NOMO-1 treated with DMSO at 0.1 percent for 48 hours (cell line): ENCODE data around the gene SKIL.

Source experiments
- DNase-seq: peaks from one replicate; lab custom pipeline; 2025; ENCODE audit not compliant: unreplicated experiment; lab: John Stamatoyannopoulos, UW

Gene SKIL

GRCh38 chr3:170436697-170437096, 79.2 kb downstream of the SKIL start:
- DNase-seq, result no peak

- DNase-seq, result no peak
Measured at GRCh38 chr3:170437176-170437575, 79.7 kb downstream of the SKIL start.

GRCh38 chr3:170437696-170438407, 80.3 kb downstream of the SKIL start:
- no peak for DNase-seq

GRCh38 chr3:170438836-170439235, 81.3 kb downstream of the SKIL start:
- DNase-seq, result no peak

GRCh38 chr3:170440344-170440743, 82.8 kb downstream of the SKIL start:
- no peak for DNase-seq

GRCh38 chr3:170441412-170441811, 83.9 kb downstream of the SKIL start:
- DNase-seq, result no peak

- no peak for DNase-seq
Measured at GRCh38 chr3:170442947-170443346, 85.4 kb downstream of the SKIL start.

GRCh38 chr3:170443457-170443856, 85.9 kb downstream of the SKIL start:
- DNase-seq, result no peak
